MCF 10A (cell line): ENCODE results near the gene BSDC1. TPM values are rescaled to one million over a fixed set of nuclear protein-coding genes. Genes with fewer than 3 reads are reported as not detected.

Experiments used
- BruUV-seq: library from RNA; stranded (reverse); fragments of 400-500 nt; replicated peaks from 2 replicates; lab custom pipeline; 2021; lab: Mats Ljungman, UMichigan
- CTCF ChIA-PET: fragments of 300-600 bp; sonication (Branson Sonifier 250); formaldehyde crosslinking; extraction: SDS; loops from one replicate; lab custom pipeline; 2021; ENCODE audit warnings: antibody characterized with exemption, inconsistent platforms; lab: Yijun Ruan, JAX
- POLR2A ChIA-PET: fragments of 300-600, 350-650 bp; sonication (Branson Sonifier 250); formaldehyde crosslinking; extraction: SDS; loops from one replicate; lab custom pipeline; 2020; ENCODE audit warnings: antibody characterized with exemption, inconsistent platforms; lab: Yijun Ruan, JAX
- DNase-seq: peaks from one replicate; pipeline ENCODE4 v3.0.0-alpha.2; 2018; ENCODE audit not compliant: unreplicated experiment
- H3K27ac Mint-ChIP-seq: one replicate; pipeline ENCODE4 v1.8.0; 2022; ENCODE audit warnings: mild to moderate bottlenecking, low read depth, mixed read lengths; ENCODE audit not compliant: unreplicated experiment
- H3K27me3 Mint-ChIP-seq: one replicate; pipeline ENCODE4 v1.8.0; 2022; ENCODE audit warnings: mixed read lengths; ENCODE audit not compliant: insufficient read depth, unreplicated experiment
- H3K36me3 Mint-ChIP-seq: one replicate; pipeline ENCODE4 v1.8.0; 2022; ENCODE audit warnings: mild to moderate bottlenecking, moderate library complexity, mixed read lengths; ENCODE audit not compliant: insufficient read depth, unreplicated experiment
- H3K4me1 Mint-ChIP-seq: one replicate; pipeline ENCODE4 v1.8.0; 2022; ENCODE audit warnings: mixed read lengths; ENCODE audit not compliant: insufficient read depth, unreplicated experiment
- H3K4me3 Mint-ChIP-seq: one replicate; pipeline ENCODE4 v1.8.0; 2022; ENCODE audit warnings: mild to moderate bottlenecking, moderate library complexity, mixed read lengths; ENCODE audit not compliant: unreplicated experiment
- H3K9me3 Mint-ChIP-seq: one replicate; pipeline ENCODE4 v1.8.0; 2022; ENCODE audit warnings: mixed read lengths; ENCODE audit not compliant: unreplicated experiment
- intact Hi-C: fragments of 100-400 bp; cut with micrococcal nuclease; formaldehyde crosslinking; loops from 2 replicates; pipeline ENCODE4 v1.14.1; 2022
- total RNA-seq: library from RNA; stranded (reverse); gene quantifications from 2 replicates; pipeline ENCODE4 v1.2.3, GENCODE V29; 2022
- TF ChIP-seq, protein P1 (sequence below): fragments of 200-600 bp; IDR thresholded peaks from one replicate; pipeline ENCODE4 v1.8.0; 2022; ENCODE audit warnings: antibody characterized with exemption, mild to moderate bottlenecking; ENCODE audit not compliant: unreplicated experiment

The BSDC1 gene
- total RNA-seq, 1 experiment from 2014 or later: 52.6 TPM

DNA sequence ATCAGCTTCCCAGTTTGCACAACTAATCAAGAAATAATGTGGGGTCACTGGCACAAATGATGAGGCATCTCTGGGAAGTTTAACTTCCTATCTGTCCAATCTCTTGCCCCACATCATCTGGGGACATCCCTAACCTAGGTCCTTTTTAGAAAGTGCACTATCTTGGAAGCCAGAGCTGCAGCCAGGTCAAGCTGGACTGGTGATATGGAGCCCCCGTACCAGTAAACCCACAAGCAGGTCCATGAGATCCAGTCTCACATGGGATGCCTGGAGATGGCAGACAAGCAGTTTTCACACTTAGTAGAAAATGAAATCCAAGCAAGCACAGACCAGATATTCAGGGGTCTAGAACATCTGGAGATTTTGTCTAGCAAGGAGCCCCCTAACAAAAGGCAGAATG lies 27.5 kb upstream of the BSDC1 start:
- no TSS peak for BruUV-seq
- no peak overlapping the region for H3K4me3 Mint-ChIP-seq
- ChIA-PET POLR2A (no interaction called here), CTCF (interaction anchor here (0.6 kb wide), 1 partner anchor 151 kb away, joined by 3 read pairs; no protein-coding TSS in a partner anchor)
- no peaks in the 10 kb centered on the region for H3K4me1 Mint-ChIP-seq
- TF ChIP-seq, protein P1, sequence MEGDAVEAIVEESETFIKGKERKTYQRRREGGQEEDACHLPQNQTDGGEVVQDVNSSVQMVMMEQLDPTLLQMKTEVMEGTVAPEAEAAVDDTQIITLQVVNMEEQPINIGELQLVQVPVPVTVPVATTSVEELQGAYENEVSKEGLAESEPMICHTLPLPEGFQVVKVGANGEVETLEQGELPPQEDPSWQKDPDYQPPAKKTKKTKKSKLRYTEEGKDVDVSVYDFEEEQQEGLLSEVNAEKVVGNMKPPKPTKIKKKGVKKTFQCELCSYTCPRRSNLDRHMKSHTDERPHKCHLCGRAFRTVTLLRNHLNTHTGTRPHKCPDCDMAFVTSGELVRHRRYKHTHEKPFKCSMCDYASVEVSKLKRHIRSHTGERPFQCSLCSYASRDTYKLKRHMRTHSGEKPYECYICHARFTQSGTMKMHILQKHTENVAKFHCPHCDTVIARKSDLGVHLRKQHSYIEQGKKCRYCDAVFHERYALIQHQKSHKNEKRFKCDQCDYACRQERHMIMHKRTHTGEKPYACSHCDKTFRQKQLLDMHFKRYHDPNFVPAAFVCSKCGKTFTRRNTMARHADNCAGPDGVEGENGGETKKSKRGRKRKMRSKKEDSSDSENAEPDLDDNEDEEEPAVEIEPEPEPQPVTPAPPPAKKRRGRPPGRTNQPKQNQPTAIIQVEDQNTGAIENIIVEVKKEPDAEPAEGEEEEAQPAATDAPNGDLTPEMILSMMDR: no peak
- peaks cover 5% of the 10 kb centered on the region for H3K36me3 Mint-ChIP-seq
- DNase-seq: no peak
- H3K27ac Mint-ChIP-seq: no peak overlapping the region
- intact Hi-C loops: no loop called here
- H3K9me3 Mint-ChIP-seq: no peaks in the 10 kb centered on the region
- peaks cover 21% of the 10 kb centered on the region for H3K27me3 Mint-ChIP-seq

DNA sequence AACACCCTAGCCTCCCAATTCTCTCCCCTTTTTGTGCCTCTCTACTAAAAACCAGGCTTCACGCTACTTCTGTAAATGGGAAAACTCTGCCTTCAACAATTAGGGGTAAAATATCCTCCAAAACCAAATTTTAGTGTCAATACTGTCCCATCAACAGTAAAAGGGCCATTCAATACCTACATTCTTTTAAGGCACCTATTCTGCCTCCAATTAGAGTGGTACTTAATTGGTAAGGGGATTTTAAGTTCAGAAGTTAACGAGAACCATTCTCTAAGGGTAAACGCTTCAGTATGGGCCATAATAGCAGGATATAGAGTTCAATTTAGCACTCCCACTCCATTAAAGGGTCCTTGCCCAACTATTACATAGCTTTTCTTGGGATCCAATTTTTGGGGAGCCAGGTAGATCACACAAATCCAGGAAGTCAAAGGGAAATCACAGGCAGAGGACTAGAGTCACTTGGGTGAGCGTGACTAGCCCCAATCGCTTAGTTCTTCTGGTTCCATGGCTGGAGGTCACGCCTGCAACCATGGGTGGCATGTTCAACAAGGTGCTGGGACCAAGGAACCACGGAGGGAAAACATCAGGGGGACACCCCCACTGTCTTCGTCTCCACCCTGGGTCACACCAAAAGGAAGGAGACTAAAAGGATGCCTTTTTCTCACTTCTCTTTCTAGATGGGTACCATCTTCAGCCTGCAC lies 20.1 kb upstream of the BSDC1 start:
- ChIA-PET POLR2A (no interaction called here), CTCF (interaction anchor here (0.6 to 4.1 kb wide), 2 partner anchors 14 to 466 kb away, joined by 3 to 20 read pairs; no protein-coding TSS in a partner anchor)
- H3K4me3 Mint-ChIP-seq: no peak overlapping the region
- no peak for DNase-seq
- BruUV-seq: no TSS peak
- H3K4me1 Mint-ChIP-seq: no peaks in the 10 kb centered on the region
- TF ChIP-seq, protein P1: no peak
- H3K27me3 Mint-ChIP-seq: no peaks in the 10 kb centered on the region
- intact Hi-C loops: loop anchor here (1.0 to 2.0 kb wide), 2 partner anchors 14 to 199 kb away; no protein-coding TSS in a partner anchor
- no peaks in the 10 kb centered on the region for H3K36me3 Mint-ChIP-seq
- no peak overlapping the region for H3K27ac Mint-ChIP-seq
- H3K9me3 Mint-ChIP-seq: no peaks in the 10 kb centered on the region

GRCh38 chr1:32413507-32414185 lies 19.4 kb upstream of the BSDC1 start:
- Mint-ChIP-seq H3K27me3 (no peaks in the 10 kb centered on the region), H3K36me3 (no peaks in the 10 kb centered on the region), H3K27ac (no peak overlapping the region), H3K9me3 (no peaks in the 10 kb centered on the region), H3K4me3 (no peak overlapping the region), H3K4me1 (no peaks in the 10 kb centered on the region)
- TF ChIP-seq, protein P1: peak; percentile 60
- peak; percentile 84 for DNase-seq
- CTCF ChIA-PET: interaction anchor here (4.1 kb wide), 1 partner anchor 13 kb away, joined by 20 read pairs; no protein-coding TSS in a partner anchor
- POLR2A ChIA-PET: interaction anchor here (1.0 kb wide), 1 partner anchor 12 kb away, joined by 4 read pairs; no protein-coding TSS in a partner anchor
- BruUV-seq: no TSS peak
- intact Hi-C loops: loop anchor here (1.0 to 2.0 kb wide), 2 partner anchors 13 to 198 kb away; no protein-coding TSS in a partner anchor

DNA sequence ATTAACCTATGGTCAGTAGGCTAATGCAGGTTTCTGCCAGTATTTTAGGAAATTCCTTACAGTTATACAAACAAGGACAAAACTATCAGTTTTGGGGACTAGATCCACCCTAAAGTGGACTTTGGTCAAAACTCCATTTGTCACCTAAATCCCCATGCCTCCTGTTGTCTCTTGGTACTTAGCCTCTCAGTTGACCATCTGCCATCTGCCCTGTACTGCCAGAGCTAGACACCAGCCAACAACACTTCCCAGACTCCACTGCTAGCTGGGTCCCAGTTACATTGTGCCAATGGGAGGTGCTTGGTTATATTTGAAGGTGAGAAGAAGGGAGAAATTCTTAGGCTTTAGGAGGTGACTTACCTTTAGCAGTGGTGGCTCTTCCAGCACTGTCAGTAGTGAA lies 17.0 kb upstream of the BSDC1 start:
- intact Hi-C loops: no loop called here
- no peaks in the 10 kb centered on the region for H3K9me3 Mint-ChIP-seq
- H3K4me3 Mint-ChIP-seq: no peak overlapping the region
- no peaks in the 10 kb centered on the region for H3K36me3 Mint-ChIP-seq
- no peak overlapping the region for H3K27ac Mint-ChIP-seq
- DNase-seq: no peak
- ChIA-PET CTCF (interaction anchor here (0.6 to 1.9 kb wide), 2 partner anchors 10 to 241 kb away, joined by 4 to 13 read pairs; no protein-coding TSS in a partner anchor), POLR2A (no interaction called here)
- H3K27me3 Mint-ChIP-seq: no peaks in the 10 kb centered on the region
- no TSS peak for BruUV-seq
- H3K4me1 Mint-ChIP-seq: no peaks in the 10 kb centered on the region
- TF ChIP-seq, protein P1: no peak
